Ishikawa (cell line): ENCODE measurements around the gene GALNT5.

Source experiments
- CEBPB ChIP-seq: IDR thresholded peaks from 2 replicates; pipeline ENCODE4 v1.6.1; 2012
- CREB1 ChIP-seq: IDR thresholded peaks from 2 replicates; pipeline ENCODE4 v1.6.1; 2012; ENCODE audit warnings: low read depth
- EGR1 ChIP-seq: IDR thresholded peaks from 2 replicates; pipeline ENCODE4 v1.6.1; 2012
- EP300 ChIP-seq: IDR thresholded peaks from 2 replicates; pipeline ENCODE4 v1.6.1; 2012; ENCODE audit warnings: borderline replicate concordance
- FOXM1 ChIP-seq: IDR thresholded peaks from 2 replicates; pipeline ENCODE4 v1.6.1; 2012; ENCODE audit warnings: low read depth, borderline replicate concordance
- NFIC ChIP-seq: IDR thresholded peaks from 2 replicates; pipeline ENCODE4 v1.6.1; 2012
- RAD21 ChIP-seq: IDR thresholded peaks from 2 replicates; pipeline ENCODE4 v1.6.1; 2012; ENCODE audit warnings: low read depth
- TAF1 ChIP-seq: IDR thresholded peaks from 2 replicates; pipeline ENCODE4 v1.6.1; 2012; ENCODE audit warnings: low read depth, mild to moderate bottlenecking
- TCF12 ChIP-seq: IDR thresholded peaks from 2 replicates; pipeline ENCODE4 v1.6.1; 2012; ENCODE audit warnings: low read depth
- TEAD4 ChIP-seq: IDR thresholded peaks from 2 replicates; pipeline ENCODE4 v1.6.1; 2012
- YY1 ChIP-seq: IDR thresholded peaks from 2 replicates; pipeline ENCODE4 v1.6.1; 2012; ENCODE audit warnings: low read depth
- ZBTB7A ChIP-seq: IDR thresholded peaks from 2 replicates; pipeline ENCODE4 v1.6.1; 2012; ENCODE audit warnings: low read depth
- TF ChIP-seq, protein P1 (sequence below): IDR thresholded peaks from 2 replicates; pipeline ENCODE4 v1.6.1; 2012; ENCODE audit warnings: low read depth, mild to moderate bottlenecking
- TF ChIP-seq, protein P2 (sequence below): IDR thresholded peaks from 2 replicates; pipeline ENCODE4 v1.6.1; 2012
- TF ChIP-seq, protein P3 (sequence below): IDR thresholded peaks from 2 replicates; pipeline ENCODE4 v1.6.1; 2012

Gene GALNT5

DNA sequence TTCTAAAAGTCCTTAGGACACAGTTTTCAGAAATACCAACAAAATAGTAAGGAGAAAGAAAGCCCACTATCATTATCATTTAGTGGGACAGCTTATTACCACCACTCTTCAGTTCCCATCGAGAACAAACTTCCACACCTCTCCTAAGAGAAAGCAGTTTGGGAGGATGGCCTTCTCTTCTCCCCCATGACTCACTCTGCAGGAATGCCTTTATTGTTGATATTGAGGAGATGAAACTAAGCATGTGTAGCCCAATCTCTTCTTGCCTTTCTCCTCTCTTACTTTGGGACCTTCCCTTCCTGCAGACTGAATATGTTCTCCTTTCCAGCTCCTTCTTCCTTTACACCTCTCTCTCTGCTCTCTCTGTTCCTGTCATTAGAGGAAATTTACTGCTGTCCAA is 98.1 kb downstream of the GALNT5 start:
- TF ChIP-seq RAD21 (no peak), TEAD4 (no peak), TAF1 (no peak)
- TF ChIP-seq, protein P1, sequence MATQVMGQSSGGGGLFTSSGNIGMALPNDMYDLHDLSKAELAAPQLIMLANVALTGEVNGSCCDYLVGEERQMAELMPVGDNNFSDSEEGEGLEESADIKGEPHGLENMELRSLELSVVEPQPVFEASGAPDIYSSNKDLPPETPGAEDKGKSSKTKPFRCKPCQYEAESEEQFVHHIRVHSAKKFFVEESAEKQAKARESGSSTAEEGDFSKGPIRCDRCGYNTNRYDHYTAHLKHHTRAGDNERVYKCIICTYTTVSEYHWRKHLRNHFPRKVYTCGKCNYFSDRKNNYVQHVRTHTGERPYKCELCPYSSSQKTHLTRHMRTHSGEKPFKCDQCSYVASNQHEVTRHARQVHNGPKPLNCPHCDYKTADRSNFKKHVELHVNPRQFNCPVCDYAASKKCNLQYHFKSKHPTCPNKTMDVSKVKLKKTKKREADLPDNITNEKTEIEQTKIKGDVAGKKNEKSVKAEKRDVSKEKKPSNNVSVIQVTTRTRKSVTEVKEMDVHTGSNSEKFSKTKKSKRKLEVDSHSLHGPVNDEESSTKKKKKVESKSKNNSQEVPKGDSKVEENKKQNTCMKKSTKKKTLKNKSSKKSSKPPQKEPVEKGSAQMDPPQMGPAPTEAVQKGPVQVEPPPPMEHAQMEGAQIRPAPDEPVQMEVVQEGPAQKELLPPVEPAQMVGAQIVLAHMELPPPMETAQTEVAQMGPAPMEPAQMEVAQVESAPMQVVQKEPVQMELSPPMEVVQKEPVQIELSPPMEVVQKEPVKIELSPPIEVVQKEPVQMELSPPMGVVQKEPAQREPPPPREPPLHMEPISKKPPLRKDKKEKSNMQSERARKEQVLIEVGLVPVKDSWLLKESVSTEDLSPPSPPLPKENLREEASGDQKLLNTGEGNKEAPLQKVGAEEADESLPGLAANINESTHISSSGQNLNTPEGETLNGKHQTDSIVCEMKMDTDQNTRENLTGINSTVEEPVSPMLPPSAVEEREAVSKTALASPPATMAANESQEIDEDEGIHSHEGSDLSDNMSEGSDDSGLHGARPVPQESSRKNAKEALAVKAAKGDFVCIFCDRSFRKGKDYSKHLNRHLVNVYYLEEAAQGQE, result no peak

DNA sequence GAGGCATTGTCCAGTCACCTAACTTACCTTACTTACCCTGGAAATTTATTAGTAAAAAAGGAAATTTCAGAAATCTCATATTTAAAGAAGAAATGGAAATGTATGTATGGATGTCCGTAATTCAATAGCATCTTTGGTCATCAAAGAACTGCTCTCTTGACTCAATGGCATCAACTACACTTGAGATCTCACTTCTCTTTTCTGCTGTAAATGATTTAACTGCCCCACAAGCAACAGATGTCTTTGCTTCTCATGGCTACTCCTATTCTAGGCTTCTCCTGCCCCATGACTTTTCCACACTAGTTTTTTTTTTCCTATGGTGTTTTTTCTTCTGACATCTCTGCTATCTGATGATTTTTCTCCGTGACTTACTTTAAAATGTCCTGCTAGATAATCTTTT is 102.1 kb downstream of the GALNT5 start:
- TF ChIP-seq RAD21 (no peak), TEAD4 (no peak)

- TF ChIP-seq EP300 (no peak), RAD21 (no peak), TAF1 (no peak), TCF12 (no peak), NFIC (no peak), EGR1 (no peak)
Observed at GRCh38 chr2:157361526-157361925, 104.0 kb downstream of the GALNT5 start.

- TF ChIP-seq NFIC (no peak), CEBPB (no peak), TAF1 (no peak), FOXM1 (no peak), TEAD4 (no peak), YY1 (no peak), RAD21 (no peak), EP300 (no peak), EGR1 (no peak), CREB1 (no peak), ZBTB7A (no peak), TCF12 (no peak)
- TF ChIP-seq, protein P2, sequence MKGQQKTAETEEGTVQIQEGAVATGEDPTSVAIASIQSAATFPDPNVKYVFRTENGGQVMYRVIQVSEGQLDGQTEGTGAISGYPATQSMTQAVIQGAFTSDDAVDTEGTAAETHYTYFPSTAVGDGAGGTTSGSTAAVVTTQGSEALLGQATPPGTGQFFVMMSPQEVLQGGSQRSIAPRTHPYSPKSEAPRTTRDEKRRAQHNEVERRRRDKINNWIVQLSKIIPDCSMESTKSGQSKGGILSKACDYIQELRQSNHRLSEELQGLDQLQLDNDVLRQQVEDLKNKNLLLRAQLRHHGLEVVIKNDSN, result no peak
- TF ChIP-seq, protein P3, sequence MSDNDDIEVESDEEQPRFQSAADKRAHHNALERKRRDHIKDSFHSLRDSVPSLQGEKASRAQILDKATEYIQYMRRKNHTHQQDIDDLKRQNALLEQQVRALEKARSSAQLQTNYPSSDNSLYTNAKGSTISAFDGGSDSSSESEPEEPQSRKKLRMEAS, result no peak
- TF ChIP-seq, protein P1, result no peak
Observed at GRCh38 chr2:157362627-157363026, 105.1 kb downstream of the GALNT5 start.

DNA sequence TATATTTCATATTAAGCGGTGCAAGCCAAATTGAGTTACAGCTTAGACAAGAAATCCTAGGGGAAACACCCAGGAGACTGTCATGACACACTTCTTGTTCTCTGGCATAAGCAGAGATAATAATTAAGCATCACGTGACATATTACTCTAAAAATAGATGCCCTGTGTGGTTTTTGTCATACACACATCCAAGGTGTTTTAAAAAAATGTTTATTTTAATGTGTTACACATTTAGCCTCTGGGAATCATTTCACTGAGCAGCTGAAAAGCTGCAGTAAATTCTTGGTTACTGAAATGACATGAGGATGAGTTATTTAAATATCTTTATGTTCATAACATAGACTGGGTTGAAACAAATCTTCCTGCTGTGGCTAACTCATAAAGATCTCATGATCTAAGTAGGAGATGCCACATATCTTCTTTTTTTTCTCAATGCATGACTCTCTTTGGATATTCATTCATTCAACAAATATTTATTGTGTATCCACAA is 106.2 kb downstream of the GALNT5 start:
- no peak for TF ChIP-seq CREB1
- TF ChIP-seq EGR1, result no peak
- TF ChIP-seq, protein P1, result no peak
- no peak for TF ChIP-seq CEBPB
- TF ChIP-seq FOXM1, result no peak
- no peak for TF ChIP-seq EP300
